Sigmoid colon (tissue), 4 donors: ENCODE results near the gene BRD2.

Source experiments
- EP300 ChIP-seq, 4 donors: sonication (generic); formaldehyde crosslinking; IDR thresholded peaks; one replicate each; pipeline ENCODE4 v1.6.1; 2017; ENCODE audit warnings: antibody characterized with exemption in 4 of 4
- POLR2A ChIP-seq, 2 donors: fragments of 450-650 bp; IDR thresholded peaks; one replicate each; pipeline ENCODE4 v1.6.1; 2016; ENCODE audit warnings: antibody characterized with exemption in 2 of 2, mild to moderate bottlenecking in 2 of 2, moderate library complexity in 2 of 2
- POLR2AphosphoS5 ChIP-seq, 4 donors: sonication (generic); formaldehyde crosslinking; IDR thresholded peaks; one replicate each; pipeline ENCODE4 v1.6.1; 2017; ENCODE audit warnings: antibody characterized with exemption in 4 of 4
- TF ChIP-seq, protein P1 (sequence below), 4 experiments: fragments of 450-650 bp in 3 of 4; fragments of 200-600 bp in 1 of 4; IDR thresholded peaks; one replicate each; pipeline ENCODE4 v1.5.1; 2016 to 2019; ENCODE audit warnings: antibody characterized with exemption in 4 of 4, mild to moderate bottlenecking in 3 of 4, moderate library complexity in 2 of 4

DNA sequence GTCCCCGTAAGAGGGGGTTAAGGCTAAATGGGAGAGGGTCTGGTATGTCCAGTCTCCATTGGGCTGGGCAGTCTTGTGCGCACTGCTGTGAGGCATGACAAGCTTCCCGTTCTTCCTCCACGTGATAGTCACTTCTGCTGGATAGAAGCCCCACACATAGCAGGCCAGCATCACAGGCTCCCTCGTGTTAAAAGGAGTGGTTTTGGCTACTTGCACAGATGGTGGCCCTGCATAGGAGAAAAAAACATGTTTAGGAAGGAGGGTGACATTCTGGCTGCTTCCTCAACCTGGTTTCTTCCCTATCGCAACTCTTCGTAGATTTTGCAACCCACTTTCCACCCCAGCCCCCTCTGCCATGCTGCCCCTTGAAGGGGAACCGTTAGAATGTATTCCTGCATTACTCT lies 31.2 kb upstream of the BRD2 start:
- TF ChIP-seq, protein P1, sequence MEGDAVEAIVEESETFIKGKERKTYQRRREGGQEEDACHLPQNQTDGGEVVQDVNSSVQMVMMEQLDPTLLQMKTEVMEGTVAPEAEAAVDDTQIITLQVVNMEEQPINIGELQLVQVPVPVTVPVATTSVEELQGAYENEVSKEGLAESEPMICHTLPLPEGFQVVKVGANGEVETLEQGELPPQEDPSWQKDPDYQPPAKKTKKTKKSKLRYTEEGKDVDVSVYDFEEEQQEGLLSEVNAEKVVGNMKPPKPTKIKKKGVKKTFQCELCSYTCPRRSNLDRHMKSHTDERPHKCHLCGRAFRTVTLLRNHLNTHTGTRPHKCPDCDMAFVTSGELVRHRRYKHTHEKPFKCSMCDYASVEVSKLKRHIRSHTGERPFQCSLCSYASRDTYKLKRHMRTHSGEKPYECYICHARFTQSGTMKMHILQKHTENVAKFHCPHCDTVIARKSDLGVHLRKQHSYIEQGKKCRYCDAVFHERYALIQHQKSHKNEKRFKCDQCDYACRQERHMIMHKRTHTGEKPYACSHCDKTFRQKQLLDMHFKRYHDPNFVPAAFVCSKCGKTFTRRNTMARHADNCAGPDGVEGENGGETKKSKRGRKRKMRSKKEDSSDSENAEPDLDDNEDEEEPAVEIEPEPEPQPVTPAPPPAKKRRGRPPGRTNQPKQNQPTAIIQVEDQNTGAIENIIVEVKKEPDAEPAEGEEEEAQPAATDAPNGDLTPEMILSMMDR (IDR thresholded peaks at IDR 0.05): no peak
- TF ChIP-seq POLR2AphosphoS5 (IDR thresholded peaks at IDR 0.05) (no peak), EP300 (IDR thresholded peaks at IDR 0.05) (no peak), POLR2A (IDR thresholded peaks at IDR 0.05) (no peak)
